ENCODE data around the gene MSMP. TPM values are rescaled to one million over a fixed set of nuclear protein-coding genes. Genes with fewer than 3 reads are reported as not detected.

MSMP gene
- total RNA-seq, 4 donors from 2014 or later = not detected

GRCh38 chr9:35713578-35713977 lies 40.5 kb downstream of the MSMP start:
- in situ Hi-C loops (cut with MboI; ENCODE audit: low sequenced_read_pairs in 4 of 4) (no loop called here), intact Hi-C loops (cut with DNase I; ENCODE audit: low total_unique reads) (no loop called here)
- no peak overlapping the region for H3K4me3 ChIP-seq
- peaks cover 4 to 95% of the 10 kb centered on the region in 2 donors for H3K36me3 ChIP-seq
- TF ChIP-seq CTCF (IDR thresholded peaks at IDR 0.05 in 4 of 5, conservative IDR thresholded peaks at IDR 0.05 in 1 of 5) = no peak
- no peak for TF ChIP-seq POLR2A (IDR thresholded peaks at IDR 0.05)
- H3K4me1 ChIP-seq = no peaks in the 10 kb centered on the region
- H3K27me3 ChIP-seq = no peaks in the 10 kb centered on the region
- ATAC-seq (no peak), DNase-seq (no peak)
- no peak overlapping the region for H3K27ac ChIP-seq
- H3K9me3 ChIP-seq = no peaks in the 10 kb centered on the region

GRCh38 chr9:35712762-35713400 lies 41.2 kb downstream of the MSMP start:
- Histone ChIP-seq H3K36me3 (peaks cover 4 to 95% of the 10 kb centered on the region in 2 donors), H3K9me3 (no peaks in the 10 kb centered on the region), H3K27me3 (no peaks in the 10 kb centered on the region), H3K4me1 (no peaks in the 10 kb centered on the region), H3K4me3 (no peak overlapping the region), H3K27ac (no peak overlapping the region)
- in situ Hi-C loops (cut with MboI; ENCODE audit: low sequenced_read_pairs in 4 of 4) = no loop called here
- DNase-seq (no peak), ATAC-seq (no peak)
- TF ChIP-seq CTCF (IDR thresholded peaks at IDR 0.05 in 4 of 5, conservative IDR thresholded peaks at IDR 0.05 in 1 of 5) = no peak
- TF ChIP-seq POLR2A (IDR thresholded peaks at IDR 0.05) = no peak
- intact Hi-C loops (cut with DNase I; ENCODE audit: low total_unique reads) = no loop called here

- Histone ChIP-seq H3K27ac (no peak overlapping the region), H3K4me3 (no peak overlapping the region), H3K36me3 (peaks cover 3 to 95% of the 10 kb centered on the region in 2 donors), H3K9me3 (no peaks in the 10 kb centered on the region), H3K4me1 (no peaks in the 10 kb centered on the region), H3K27me3 (no peaks in the 10 kb centered on the region)
- ATAC-seq (no peak), DNase-seq (no peak)
- intact Hi-C loops (cut with DNase I; ENCODE audit: low total_unique reads) = no loop called here
- in situ Hi-C loops (cut with MboI; ENCODE audit: low sequenced_read_pairs in 4 of 4) = no loop called here
- TF ChIP-seq POLR2A (IDR thresholded peaks at IDR 0.05) (no peak), CTCF (IDR thresholded peaks at IDR 0.05 in 4 of 5, conservative IDR thresholded peaks at IDR 0.05 in 1 of 5) (no peak)
Observed at GRCh38 chr9:35711501-35712428, 42.3 kb downstream of the MSMP start.

- intact Hi-C loops (cut with DNase I; ENCODE audit: low total_unique reads) (no loop called here), in situ Hi-C loops (cut with MboI; ENCODE audit: low sequenced_read_pairs in 4 of 4) (no loop called here)
- Histone ChIP-seq H3K27me3 (no peaks in the 10 kb centered on the region), H3K36me3 (peaks cover 11 to 95% of the 10 kb centered on the region in 2 donors), H3K27ac (no peak overlapping the region), H3K4me3 (no peak overlapping the region), H3K4me1 (no peaks in the 10 kb centered on the region), H3K9me3 (no peaks in the 10 kb centered on the region)
- no peak for ATAC-seq
- TF ChIP-seq CTCF (IDR thresholded peaks at IDR 0.05 in 4 of 5, conservative IDR thresholded peaks at IDR 0.05 in 1 of 5) (no peak), POLR2A (IDR thresholded peaks at IDR 0.05) (no peak)
- no peak for DNase-seq
Observed at GRCh38 chr9:35710818-35711500, 43.1 kb downstream of the MSMP start.

Data from gastrocnemius medialis (tissue), 4 donors.